ENCODE results near the gene NRP1. TPM values are rescaled to one million over a fixed set of nuclear protein-coding genes. Genes with fewer than 3 reads are reported as not detected.

NRP1 gene
- total RNA-seq, 2 experiments from 2014 or later: 0.06 TPM; not detected in 1

GRCh38 chr10:33201971-33202370 is 132.5 kb downstream of the NRP1 start:
- DNase-seq (no peak), ATAC-seq (ENCODE audit: poor library complexity) (no peak)
- CTCF ChIA-PET: interaction anchor here (0.7 to 1.3 kb wide), 3 partner anchors 9 to 10 kb away, joined by 3 to 5 read pairs (median 3); no protein-coding TSS in a partner anchor
- no peaks in the 10 kb centered on the region for H3K27me3 Mint-ChIP-seq
- POLR2A ChIA-PET: interaction anchor here (0.6 kb wide), 1 partner anchor 308 kb away, joined by 3 read pairs; no protein-coding TSS in a partner anchor
- Histone ChIP-seq H3K27ac (ENCODE audit: low read depth in 1 of 2, low read length in 2 of 2) (no peak overlapping the region), H3K9me3 (ENCODE audit: control insufficient read depth in 1 of 2, insufficient read depth in 1 of 2, low read length in 2 of 2) (no peaks in the 10 kb centered on the region), H3K36me3 (ENCODE audit: insufficient read depth, low read length) (no peaks in the 10 kb centered on the region), H3K4me1 (ENCODE audit: insufficient read depth, low read length) (no peaks in the 10 kb centered on the region), H3K4me3 (ENCODE audit: low read length) (no peak overlapping the region), H3K27me3 (ENCODE audit: control insufficient read depth in 1 of 2, insufficient read depth in 2 of 2, low read length in 2 of 2) (no peaks in the 10 kb centered on the region)
- H3K36me3 Mint-ChIP-seq (ENCODE audit: low read depth): no peaks in the 10 kb centered on the region
- no peak overlapping the region for H3K4me3 Mint-ChIP-seq
- no peak for TF ChIP-seq CTCF (IDR thresholded peaks at IDR 0.05)
- H3K27ac Mint-ChIP-seq: no peak overlapping the region
- intact Hi-C loops (cut with DNase I, micrococcal nuclease): no loop called here
- no peaks in the 10 kb centered on the region for H3K9me3 Mint-ChIP-seq
- no peaks in the 10 kb centered on the region for H3K4me1 Mint-ChIP-seq (ENCODE audit: low read depth)

GRCh38 chr10:33201056-33201780 is 133.2 kb downstream of the NRP1 start:
- POLR2A ChIA-PET: interaction anchor here (0.6 kb wide), 1 partner anchor 309 kb away, joined by 3 read pairs; no protein-coding TSS in a partner anchor

GRCh38 chr10:33199731-33200232 is 134.7 kb downstream of the NRP1 start:
- Mint-ChIP-seq H3K4me1 (ENCODE audit: low read depth) (no peaks in the 10 kb centered on the region), H3K36me3 (ENCODE audit: low read depth) (no peaks in the 10 kb centered on the region), H3K27me3 (no peaks in the 10 kb centered on the region), H3K9me3 (no peaks in the 10 kb centered on the region), H3K4me3 (no peak overlapping the region), H3K27ac (no peak overlapping the region)
- no peaks in the 10 kb centered on the region for H3K9me3 ChIP-seq (ENCODE audit: control insufficient read depth in 1 of 2, insufficient read depth in 1 of 2, low read length in 2 of 2)
- no peaks in the 10 kb centered on the region for H3K36me3 ChIP-seq (ENCODE audit: insufficient read depth, low read length)
- ChIA-PET CTCF (no interaction called here), POLR2A (no interaction called here)
- ATAC-seq (ENCODE audit: poor library complexity): no peak
- no peak for TF ChIP-seq CTCF (IDR thresholded peaks at IDR 0.05)
- no peak for DNase-seq
- H3K27me3 ChIP-seq (ENCODE audit: control insufficient read depth in 1 of 2, insufficient read depth in 2 of 2, low read length in 2 of 2): no peaks in the 10 kb centered on the region
- H3K4me1 ChIP-seq (ENCODE audit: insufficient read depth, low read length): no peaks in the 10 kb centered on the region
- H3K4me3 ChIP-seq (ENCODE audit: low read length): no peak overlapping the region
- H3K27ac ChIP-seq (ENCODE audit: low read depth in 1 of 2, low read length in 2 of 2): no peak overlapping the region
- intact Hi-C loops (cut with DNase I, micrococcal nuclease): no loop called here

More at GRCh38 chr10:33201056-33201780, 133.2 kb downstream of the NRP1 start:
- Mint-ChIP-seq H3K4me3 (no peak overlapping the region), H3K27me3 (no peaks in the 10 kb centered on the region), H3K9me3 (no peaks in the 10 kb centered on the region), H3K36me3 (ENCODE audit: low read depth) (no peaks in the 10 kb centered on the region), H3K27ac (no peak overlapping the region), H3K4me1 (ENCODE audit: low read depth) (no peaks in the 10 kb centered on the region)
- no peak for TF ChIP-seq CTCF (IDR thresholded peaks at IDR 0.05)
- no peak overlapping the region for H3K4me3 ChIP-seq (ENCODE audit: low read length)
- ATAC-seq (ENCODE audit: poor library complexity) (no peak), DNase-seq (no peak)
- intact Hi-C loops (cut with DNase I, micrococcal nuclease): no loop called here
- H3K4me1 ChIP-seq (ENCODE audit: insufficient read depth, low read length): no peaks in the 10 kb centered on the region
- CTCF ChIA-PET: interaction anchor here (0.7 to 1.1 kb wide), 2 partner anchors 8 to 11 kb away, joined by 3 read pairs; no protein-coding TSS in a partner anchor
- H3K27me3 ChIP-seq (ENCODE audit: control insufficient read depth in 1 of 2, insufficient read depth in 2 of 2, low read length in 2 of 2): no peaks in the 10 kb centered on the region
- H3K9me3 ChIP-seq (ENCODE audit: control insufficient read depth in 1 of 2, insufficient read depth in 1 of 2, low read length in 2 of 2): no peaks in the 10 kb centered on the region
- no peak overlapping the region for H3K27ac ChIP-seq (ENCODE audit: low read depth in 1 of 2, low read length in 2 of 2)
- H3K36me3 ChIP-seq (ENCODE audit: insufficient read depth, low read length): no peaks in the 10 kb centered on the region
